Measurements from ENCODE around the gene DLX4. TPM values are rescaled to one million over a fixed set of nuclear protein-coding genes. Genes with fewer than 3 reads are reported as not detected.

The DLX4 gene
- total RNA-seq, 1 donor from 2014 or later: 0.29 TPM

DNA sequence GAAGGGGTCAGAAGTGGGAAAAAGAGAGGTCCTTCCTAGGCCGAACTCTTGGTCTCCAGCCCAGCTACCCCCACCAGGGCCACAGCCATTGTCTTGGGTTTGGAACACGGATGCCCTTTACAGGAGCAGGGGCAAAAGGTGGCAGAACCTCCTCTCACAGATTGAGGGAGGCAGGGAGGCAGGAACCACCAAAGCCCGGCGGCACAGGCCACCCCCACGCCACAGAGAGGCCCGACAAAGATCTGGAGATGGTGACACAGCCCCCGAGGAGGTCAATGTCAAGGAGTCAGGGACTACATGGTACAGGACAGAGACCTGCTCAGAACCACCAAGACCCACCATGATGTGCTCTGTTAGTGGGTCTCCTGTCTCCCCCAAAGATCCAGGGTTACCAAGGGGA lies 44.4 kb upstream of the DLX4 start:
- Mint-ChIP-seq H3K27ac (ENCODE audit: unreplicated experiment) (no peak overlapping the region), H3K9me3 (ENCODE audit: unreplicated experiment) (no peaks in the 10 kb centered on the region), H3K4me3 (ENCODE audit: unreplicated experiment) (no peak overlapping the region), H3K27me3 (ENCODE audit: unreplicated experiment) (peaks cover 4% of the 10 kb centered on the region), H3K36me3 (ENCODE audit: unreplicated experiment) (no peaks in the 10 kb centered on the region), H3K4me1 (ENCODE audit: low read depth, unreplicated experiment) (peaks cover 16% of the 10 kb centered on the region)
- DNase-seq: no peak
- TF ChIP-seq CTCF (IDR thresholded peaks at IDR 0.05; ENCODE audit: partially characterized antibody, unreplicated experiment): no peak

DNA sequence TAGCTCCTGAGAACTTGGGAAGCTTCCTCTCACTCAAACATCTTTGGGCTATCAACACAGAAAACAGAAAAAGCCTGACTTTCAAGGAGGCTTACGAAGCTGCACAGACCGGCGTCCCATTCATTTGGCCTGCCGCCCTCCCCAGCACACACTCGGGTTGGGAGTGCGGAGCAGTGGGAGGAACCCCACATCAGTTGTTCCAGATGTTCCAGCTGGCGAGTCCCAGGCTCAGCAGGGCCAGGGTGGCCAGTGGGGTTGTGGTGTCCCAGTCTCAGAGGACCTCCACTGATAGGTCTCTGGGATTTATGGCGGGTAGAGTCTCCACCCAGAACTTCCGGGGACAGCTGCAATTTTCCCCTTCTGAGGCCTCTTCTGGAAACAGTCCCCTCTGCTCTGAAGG lies 43.1 kb upstream of the DLX4 start:
- Mint-ChIP-seq H3K27me3 (ENCODE audit: unreplicated experiment) (peaks cover 6% of the 10 kb centered on the region), H3K4me1 (ENCODE audit: low read depth, unreplicated experiment) (peaks cover 16% of the 10 kb centered on the region), H3K4me3 (ENCODE audit: unreplicated experiment) (no peak overlapping the region), H3K9me3 (ENCODE audit: unreplicated experiment) (no peaks in the 10 kb centered on the region), H3K27ac (ENCODE audit: unreplicated experiment) (no peak overlapping the region), H3K36me3 (ENCODE audit: unreplicated experiment) (no peaks in the 10 kb centered on the region)
- no peak for TF ChIP-seq CTCF (IDR thresholded peaks at IDR 0.05; ENCODE audit: partially characterized antibody, unreplicated experiment)
- no peak for DNase-seq

DNA sequence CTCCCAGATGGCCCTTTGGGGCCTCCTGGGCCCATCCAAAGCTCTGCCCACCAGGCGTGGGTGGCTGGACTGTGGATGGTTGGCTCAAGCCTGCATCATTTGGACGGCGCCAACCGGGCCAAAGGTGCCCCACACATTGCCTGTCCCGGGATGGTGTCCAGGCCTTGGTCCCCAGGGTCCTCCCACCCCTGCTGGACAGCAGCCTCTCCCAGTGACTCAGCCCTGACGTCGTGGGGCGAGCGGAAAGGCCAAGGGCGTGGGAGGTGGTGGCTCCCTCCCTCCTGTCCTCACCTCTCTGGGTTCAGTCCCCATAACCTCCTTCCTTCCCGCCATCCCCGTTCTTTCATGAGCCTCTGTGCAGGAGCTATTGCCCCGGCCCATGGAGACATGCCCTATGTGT lies 42.1 kb upstream of the DLX4 start:
- Mint-ChIP-seq H3K4me1 (ENCODE audit: low read depth, unreplicated experiment) (peaks cover 16% of the 10 kb centered on the region), H3K27me3 (ENCODE audit: unreplicated experiment) (peaks cover 8% of the 10 kb centered on the region), H3K27ac (ENCODE audit: unreplicated experiment) (no peak overlapping the region), H3K9me3 (ENCODE audit: unreplicated experiment) (no peaks in the 10 kb centered on the region), H3K4me3 (ENCODE audit: unreplicated experiment) (no peak overlapping the region), H3K36me3 (ENCODE audit: unreplicated experiment) (no peaks in the 10 kb centered on the region)
- no peak for DNase-seq
- no peak for TF ChIP-seq CTCF (IDR thresholded peaks at IDR 0.05; ENCODE audit: partially characterized antibody, unreplicated experiment)

DNA sequence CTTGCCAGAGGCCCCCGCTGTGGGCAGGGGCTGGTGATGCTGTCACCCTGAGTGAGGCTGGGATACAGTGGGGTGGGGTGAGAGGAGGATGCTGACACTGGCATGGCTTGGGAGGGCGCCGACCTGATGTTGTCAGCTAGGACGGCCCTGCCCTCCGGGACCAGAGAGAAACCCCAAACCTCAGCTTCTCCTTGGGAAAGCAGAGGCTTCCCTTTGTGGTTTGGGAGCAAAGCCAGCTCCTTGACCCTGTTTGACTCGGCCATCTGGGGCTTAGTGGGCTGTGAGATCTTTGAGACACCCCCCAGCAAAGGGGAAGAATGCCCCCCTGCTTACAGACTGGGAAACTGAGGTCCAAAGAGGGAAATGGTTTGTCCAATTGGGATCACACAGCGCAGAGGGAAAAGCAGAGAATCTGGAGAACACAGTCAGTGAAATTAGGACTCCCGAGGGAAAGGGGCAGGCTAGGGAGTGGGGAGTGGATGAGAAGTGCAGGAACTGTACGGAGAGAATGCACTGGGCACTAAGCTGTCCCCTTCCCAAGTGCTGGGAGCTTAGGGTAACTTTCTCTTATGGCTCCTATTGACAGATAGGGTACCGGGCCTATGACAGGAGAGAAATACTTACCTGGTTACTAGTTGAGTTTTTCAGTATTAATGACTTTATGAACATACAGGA lies 40.7 kb upstream of the DLX4 start:
- Mint-ChIP-seq H3K27me3 (ENCODE audit: unreplicated experiment) (peaks cover 4% of the 10 kb centered on the region), H3K4me1 (ENCODE audit: low read depth, unreplicated experiment) (peaks cover 16% of the 10 kb centered on the region), H3K36me3 (ENCODE audit: unreplicated experiment) (no peaks in the 10 kb centered on the region), H3K9me3 (ENCODE audit: unreplicated experiment) (no peaks in the 10 kb centered on the region), H3K27ac (ENCODE audit: unreplicated experiment) (peak overlapping the region; percentile 8), H3K4me3 (ENCODE audit: unreplicated experiment) (peak overlapping the region; percentile 8)
- TF ChIP-seq CTCF (IDR thresholded peaks at IDR 0.05; ENCODE audit: partially characterized antibody, unreplicated experiment): no peak
- DNase-seq: no peak

- TF ChIP-seq CTCF (IDR thresholded peaks at IDR 0.05; ENCODE audit: partially characterized antibody, unreplicated experiment): no peak
- no peaks in the 10 kb centered on the region for H3K36me3 Mint-ChIP-seq (ENCODE audit: unreplicated experiment)
- DNase-seq: no peak
Measured at GRCh38 chr17:49928837-49929475, 40.0 kb upstream of the DLX4 start.

More at GRCh38 chr17:49928837-49929475, 40.0 kb upstream of the DLX4 start:
- Mint-ChIP-seq H3K4me3 (ENCODE audit: unreplicated experiment) (peak overlapping the region; percentile 34), H3K27ac (ENCODE audit: unreplicated experiment) (peak overlapping the region; percentile 12), H3K4me1 (ENCODE audit: low read depth, unreplicated experiment) (peaks cover 16% of the 10 kb centered on the region), H3K9me3 (ENCODE audit: unreplicated experiment) (no peaks in the 10 kb centered on the region), H3K27me3 (ENCODE audit: unreplicated experiment) (peaks cover 4% of the 10 kb centered on the region)

Data from glutamatergic neuron (in vitro differentiated cells).